ENCODE data around the gene PRIMA1.
"Not testable (repeated sequence)": the region's sequence is repeated elsewhere in the genome, so short reads cannot be mapped to it uniquely, and the experiment has no call there.

Gene PRIMA1

DNA sequence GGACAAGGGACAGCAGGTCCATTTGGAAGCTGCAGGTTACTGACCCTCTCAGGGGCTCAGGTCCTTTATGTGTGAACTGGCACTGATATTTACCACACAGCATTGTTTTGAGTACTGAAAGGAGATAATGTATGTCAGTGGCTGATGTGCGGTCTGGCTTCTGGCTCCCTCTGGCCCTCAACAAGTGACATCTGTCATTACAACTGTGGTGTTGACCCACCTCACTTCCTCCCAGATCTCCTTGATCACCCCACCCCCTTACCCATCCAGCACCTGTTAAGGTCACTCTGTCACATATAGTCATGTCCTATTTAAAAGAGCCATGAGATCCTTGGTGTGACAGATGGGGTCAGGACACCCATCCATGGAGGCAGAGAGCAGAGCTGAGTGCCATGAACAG, 22.7 kb upstream of the PRIMA1 start:
- no peak for ATAC-seq (replicated peaks; ENCODE audit: extremely low read depth, poor library complexity, severe bottlenecking)
- no peaks in the 10 kb centered on the region for H3K27me3 Mint-ChIP-seq

DNA sequence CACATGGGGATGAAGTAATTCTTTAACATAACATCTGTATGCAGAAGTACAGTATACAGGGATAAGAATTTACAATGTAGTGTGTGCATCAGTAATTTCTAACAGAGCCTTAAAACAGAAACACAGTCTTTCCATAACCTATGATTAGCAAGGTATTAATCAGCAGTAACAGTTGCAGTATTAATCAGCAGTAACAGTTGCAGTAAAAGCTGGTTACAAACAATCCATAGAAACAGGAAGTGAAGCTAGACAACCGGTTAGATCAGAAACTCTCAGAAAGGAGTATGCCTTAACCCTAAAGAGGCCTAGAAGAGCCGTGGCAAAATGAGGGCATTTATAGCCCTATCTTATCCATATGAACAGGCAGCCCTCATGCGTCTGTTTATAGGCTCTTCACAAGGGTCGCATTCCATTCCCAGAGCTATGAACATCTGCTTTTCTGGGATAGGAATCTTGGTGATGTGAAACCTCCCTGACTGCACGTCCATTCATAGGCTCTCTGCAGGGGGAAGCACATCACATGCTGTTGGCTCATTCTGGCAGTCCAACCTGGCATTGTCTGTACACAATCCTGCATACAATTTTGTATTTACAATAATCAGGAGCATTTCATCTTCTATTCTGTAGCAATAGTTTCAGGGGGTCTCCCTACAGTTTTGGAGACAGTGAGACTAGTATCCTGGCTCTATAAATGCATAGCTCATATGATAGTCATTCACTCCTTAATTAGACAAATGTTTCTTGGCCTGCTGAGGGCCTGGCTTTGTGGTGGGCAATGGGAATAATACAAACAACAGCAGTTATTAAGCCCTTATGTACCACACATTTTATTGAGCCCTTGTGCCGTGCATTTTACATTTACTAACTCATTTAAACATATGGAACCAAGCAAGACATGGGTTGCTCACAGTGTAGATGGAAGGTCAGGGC, 21.5 kb upstream of the PRIMA1 start:
- H3K36me3 Mint-ChIP-seq (ENCODE audit: insufficient read depth); H3K27me3 Mint-ChIP-seq; H3K27ac Mint-ChIP-seq (ENCODE audit: low read depth); H3K4me1 Mint-ChIP-seq; H3K9me3 Mint-ChIP-seq; DNase-seq (ENCODE audit: low spot score in 2 of 2); H3K4me3 Mint-ChIP-seq; ATAC-seq (replicated peaks; ENCODE audit: extremely low read depth, poor library complexity, severe bottlenecking): not testable (repeated sequence)

More for the DNA sequence above, 22.7 kb upstream of the PRIMA1 start:
- DNase-seq (ENCODE audit: low spot score in 2 of 2): no peak
- Mint-ChIP-seq H3K27ac (ENCODE audit: low read depth) (no peak overlapping the region), H3K4me1 (no peaks in the 10 kb centered on the region), H3K4me3 (no peak overlapping the region), H3K36me3 (ENCODE audit: insufficient read depth) (no peaks in the 10 kb centered on the region), H3K9me3 (peaks cover 15% of the 10 kb centered on the region)

DNA sequence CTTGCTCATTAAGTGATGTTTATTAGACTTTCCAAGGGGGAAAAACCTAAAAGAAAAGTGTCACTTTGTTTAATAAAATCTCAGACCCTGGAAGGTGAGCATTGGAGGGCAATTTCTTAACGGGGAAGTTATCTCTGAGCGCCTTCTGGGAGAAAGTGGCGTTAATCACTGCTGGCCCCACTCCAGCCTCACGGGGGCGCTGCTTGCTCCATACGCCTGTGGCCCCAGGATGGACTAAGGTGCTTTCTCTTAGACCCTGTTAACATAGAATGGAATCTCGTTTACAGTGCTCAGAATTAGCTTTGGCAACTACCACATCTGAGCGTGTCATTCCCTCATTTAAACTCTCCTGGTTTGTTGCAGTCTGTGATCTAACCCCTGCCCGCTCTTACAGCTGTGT, 16.4 kb upstream of the PRIMA1 start:
- no peak overlapping the region for H3K27ac Mint-ChIP-seq (ENCODE audit: low read depth)
- DNase-seq (ENCODE audit: low spot score in 2 of 2) (no peak), ATAC-seq (replicated peaks; ENCODE audit: extremely low read depth, poor library complexity, severe bottlenecking) (no peak)
- peaks cover 8% of the 10 kb centered on the region for H3K9me3 Mint-ChIP-seq
- H3K4me1 Mint-ChIP-seq: no peaks in the 10 kb centered on the region
- peaks cover 20% of the 10 kb centered on the region for H3K27me3 Mint-ChIP-seq
- H3K4me3 Mint-ChIP-seq: no peak overlapping the region
- H3K36me3 Mint-ChIP-seq (ENCODE audit: insufficient read depth): no peaks in the 10 kb centered on the region

DNA sequence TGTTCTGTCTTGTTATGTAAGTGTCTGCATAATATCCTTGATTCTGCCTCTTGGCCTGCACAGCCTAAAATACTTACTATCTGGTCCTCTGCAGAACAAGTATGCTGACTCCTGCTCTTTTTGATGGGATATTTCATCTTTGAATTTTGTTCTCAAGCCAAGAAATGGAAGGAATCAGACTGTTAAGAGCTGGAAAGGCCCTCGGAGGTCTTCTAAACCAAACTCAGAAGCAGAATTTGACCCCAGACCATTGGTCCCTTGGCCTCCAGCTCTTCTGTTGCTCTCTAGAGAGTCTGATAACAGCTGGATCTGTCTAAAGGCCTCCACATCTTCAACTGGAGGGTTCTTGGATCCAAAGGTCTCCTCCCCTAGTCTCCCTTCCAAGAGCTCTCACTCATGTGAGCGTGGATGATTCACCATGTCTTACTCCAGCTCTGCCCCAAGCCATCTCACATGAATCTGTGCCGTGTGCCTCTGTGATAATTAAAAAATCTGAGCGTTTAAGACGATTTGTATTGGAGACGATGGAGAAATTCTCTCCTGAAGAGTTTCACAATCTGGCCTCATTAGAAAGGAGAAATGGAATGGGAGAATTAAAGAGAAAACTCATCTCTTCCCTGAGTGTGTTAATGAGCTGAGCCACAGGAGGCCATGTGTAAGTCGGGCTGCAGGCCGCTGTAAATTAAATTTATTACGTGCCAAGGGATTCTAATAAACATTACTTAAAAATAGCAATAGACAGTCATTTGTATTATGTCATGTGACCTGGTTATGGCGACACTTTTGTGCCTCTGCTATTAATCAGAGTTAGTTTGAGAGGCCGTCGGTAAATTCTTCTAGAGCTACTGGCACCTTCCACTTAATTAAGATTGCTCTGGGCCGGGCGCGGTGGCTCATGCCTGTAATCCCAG, 15.4 kb upstream of the PRIMA1 start:
- Mint-ChIP-seq H3K4me1 (no peaks in the 10 kb centered on the region), H3K36me3 (ENCODE audit: insufficient read depth) (no peaks in the 10 kb centered on the region), H3K9me3 (peaks cover 8% of the 10 kb centered on the region), H3K4me3 (no peak overlapping the region), H3K27ac (ENCODE audit: low read depth) (no peak overlapping the region), H3K27me3 (peaks cover 30% of the 10 kb centered on the region)
- ATAC-seq (replicated peaks; ENCODE audit: extremely low read depth, poor library complexity, severe bottlenecking) (no peak), DNase-seq (ENCODE audit: low spot score in 2 of 2) (no peak)

DNA sequence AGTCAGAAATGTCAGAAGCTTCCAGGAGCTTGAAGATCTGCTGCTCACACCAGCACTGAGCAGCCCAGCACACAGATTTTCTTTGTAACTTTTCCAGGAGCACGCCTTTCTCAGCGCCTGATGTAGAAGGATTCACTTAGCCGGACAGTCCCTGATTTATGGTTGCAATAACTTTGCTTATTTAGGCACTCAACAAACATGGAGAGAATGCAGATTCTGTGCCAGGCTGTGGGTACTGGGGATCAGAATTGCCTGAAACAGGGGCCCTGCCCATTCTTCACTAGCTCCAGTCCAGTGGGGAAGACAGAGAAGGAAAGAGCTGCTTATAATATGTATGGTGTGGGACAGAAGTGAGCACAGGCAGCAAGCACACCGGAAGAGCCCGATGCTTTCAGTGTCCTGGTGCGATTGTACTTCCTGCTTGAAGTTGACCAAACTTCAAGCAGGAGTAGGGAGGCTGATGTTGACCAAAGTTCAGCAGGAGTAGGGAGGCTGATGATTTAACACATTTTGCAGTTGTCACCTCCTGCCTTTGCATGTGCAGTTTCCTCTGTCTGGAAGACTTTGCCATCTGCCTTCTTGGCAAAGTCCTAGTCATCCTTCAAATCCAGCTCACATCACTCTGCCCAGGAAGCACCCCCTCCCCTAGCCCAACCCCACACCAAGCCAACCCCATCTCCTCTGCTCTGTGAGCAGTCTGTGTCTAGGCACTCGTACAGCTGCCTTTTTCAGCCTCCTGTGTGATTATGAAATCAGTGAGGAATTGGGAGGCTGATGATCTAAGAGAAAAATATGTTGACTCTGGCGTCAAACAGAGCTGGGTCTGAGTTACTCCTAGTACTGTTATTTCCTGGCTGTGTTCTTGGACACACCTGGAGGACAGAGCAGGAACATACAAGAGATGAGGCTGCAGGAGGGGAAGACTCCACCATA, 12.0 kb upstream of the PRIMA1 start:
- H3K9me3 Mint-ChIP-seq: no peaks in the 10 kb centered on the region
- no peaks in the 10 kb centered on the region for H3K4me1 Mint-ChIP-seq
- H3K27me3 Mint-ChIP-seq: peaks cover 45% of the 10 kb centered on the region
- ATAC-seq (replicated peaks; ENCODE audit: extremely low read depth, poor library complexity, severe bottlenecking) (no peak), DNase-seq (ENCODE audit: low spot score in 2 of 2) (no peak)
- no peak overlapping the region for H3K4me3 Mint-ChIP-seq
- no peaks in the 10 kb centered on the region for H3K36me3 Mint-ChIP-seq (ENCODE audit: insufficient read depth)
- no peak overlapping the region for H3K27ac Mint-ChIP-seq (ENCODE audit: low read depth)

DNA sequence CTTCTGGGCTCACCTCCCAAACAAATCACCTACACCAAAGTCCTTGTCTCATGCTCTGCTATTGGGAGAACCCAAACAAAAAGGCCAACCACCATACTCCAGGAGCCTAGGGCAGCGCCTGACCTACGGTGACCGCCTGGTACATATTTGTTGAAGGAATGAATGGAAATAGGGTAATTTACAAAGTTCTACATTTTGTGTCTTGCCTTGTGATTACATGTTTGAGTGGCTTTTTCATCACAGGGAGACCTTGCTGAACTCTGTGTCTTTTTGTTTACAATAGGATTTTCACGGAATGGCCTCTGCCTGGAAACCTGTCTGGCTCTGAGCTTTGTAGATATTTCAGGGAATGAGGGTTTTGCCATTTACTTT, 11.3 kb upstream of the PRIMA1 start:
- H3K4me1 Mint-ChIP-seq: no peaks in the 10 kb centered on the region
- ATAC-seq (replicated peaks; ENCODE audit: extremely low read depth, poor library complexity, severe bottlenecking) (no peak), DNase-seq (ENCODE audit: low spot score in 2 of 2) (no peak)
- no peak overlapping the region for H3K27ac Mint-ChIP-seq (ENCODE audit: low read depth)
- peaks cover 47% of the 10 kb centered on the region for H3K27me3 Mint-ChIP-seq
- H3K4me3 Mint-ChIP-seq: no peak overlapping the region
- H3K9me3 Mint-ChIP-seq: no peaks in the 10 kb centered on the region
- no peaks in the 10 kb centered on the region for H3K36me3 Mint-ChIP-seq (ENCODE audit: insufficient read depth)

DNA sequence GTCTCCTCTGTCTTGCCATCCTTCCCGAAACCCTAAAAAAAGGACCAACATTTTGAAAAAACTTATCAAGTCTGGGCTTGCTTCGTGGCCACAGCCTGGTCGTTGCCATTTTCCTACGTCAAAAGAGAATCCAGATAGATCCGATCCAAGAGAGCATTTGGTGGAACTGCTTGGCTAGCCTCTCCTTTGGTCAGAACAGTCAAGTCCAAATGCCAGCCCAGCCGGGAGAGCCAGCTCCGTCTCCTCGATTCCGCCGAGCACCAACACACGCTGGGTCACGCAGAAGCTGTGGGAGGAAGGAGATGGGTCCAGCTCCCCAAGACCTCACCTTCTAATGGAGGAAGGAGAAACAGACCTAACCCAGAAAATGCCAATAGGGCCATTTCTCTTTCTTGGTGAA, 9.3 kb upstream of the PRIMA1 start:
- Mint-ChIP-seq H3K36me3 (ENCODE audit: insufficient read depth) (no peaks in the 10 kb centered on the region), H3K27me3 (peaks cover 67% of the 10 kb centered on the region), H3K4me1 (no peaks in the 10 kb centered on the region), H3K27ac (ENCODE audit: low read depth) (no peak overlapping the region), H3K4me3 (no peak overlapping the region), H3K9me3 (no peaks in the 10 kb centered on the region)
- ATAC-seq (replicated peaks; ENCODE audit: extremely low read depth, poor library complexity, severe bottlenecking) (no peak), DNase-seq (ENCODE audit: low spot score in 2 of 2) (no peak)

DNA sequence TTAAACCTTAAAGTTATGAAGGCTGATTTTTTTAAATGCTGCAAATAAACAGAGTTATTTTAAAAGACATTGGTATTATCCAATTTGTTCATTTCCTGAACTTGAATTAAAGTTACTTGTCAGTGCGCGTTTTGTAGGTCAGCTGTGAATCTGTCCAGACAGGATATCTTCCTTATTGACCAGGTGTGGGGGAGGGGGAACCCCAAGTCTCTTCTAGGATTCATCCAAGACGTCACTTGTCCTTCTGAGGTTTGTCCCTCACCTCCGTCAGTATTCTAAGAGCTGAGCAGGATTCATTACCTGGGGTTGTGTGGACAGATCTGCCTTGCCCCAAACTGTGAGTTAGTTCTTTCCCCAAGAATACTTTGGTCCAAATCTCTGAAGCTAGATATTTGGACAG, 8.8 kb upstream of the PRIMA1 start:
- Mint-ChIP-seq H3K36me3 (ENCODE audit: insufficient read depth) (no peaks in the 10 kb centered on the region), H3K4me3 (no peak overlapping the region), H3K27ac (ENCODE audit: low read depth) (no peak overlapping the region), H3K4me1 (no peaks in the 10 kb centered on the region), H3K9me3 (no peaks in the 10 kb centered on the region), H3K27me3 (peaks cover 72% of the 10 kb centered on the region)
- ATAC-seq (replicated peaks; ENCODE audit: extremely low read depth, poor library complexity, severe bottlenecking): no peak
- no peak for DNase-seq (ENCODE audit: low spot score in 2 of 2)

DNA sequence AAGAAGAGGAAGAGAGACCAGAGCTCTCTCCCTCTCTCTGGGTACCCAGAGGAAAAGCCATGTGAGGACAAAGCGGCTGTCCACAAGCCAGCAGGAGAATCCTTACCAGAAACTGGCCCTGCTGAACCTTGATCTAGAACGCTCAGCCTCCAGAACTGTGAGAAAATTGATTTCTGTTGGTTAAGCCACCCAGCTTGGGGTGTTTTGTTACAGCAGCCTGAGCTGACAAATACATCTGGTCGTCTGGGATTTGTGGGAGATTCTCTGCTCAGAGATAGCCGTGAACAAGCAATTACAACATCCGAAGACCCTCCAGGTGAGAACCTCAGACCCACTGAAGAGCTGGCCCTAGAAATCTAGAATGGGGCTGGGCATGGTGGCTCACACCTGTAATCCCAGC, 6.5 kb upstream of the PRIMA1 start:
- H3K36me3 Mint-ChIP-seq (ENCODE audit: insufficient read depth): no peaks in the 10 kb centered on the region
- ATAC-seq (replicated peaks; ENCODE audit: extremely low read depth, poor library complexity, severe bottlenecking) (no peak), DNase-seq (ENCODE audit: low spot score in 2 of 2) (no peak)
- H3K9me3 Mint-ChIP-seq: no peaks in the 10 kb centered on the region
- H3K4me3 Mint-ChIP-seq: no peak overlapping the region
- no peak overlapping the region for H3K27ac Mint-ChIP-seq (ENCODE audit: low read depth)
- H3K4me1 Mint-ChIP-seq: no peaks in the 10 kb centered on the region
- peaks cover 76% of the 10 kb centered on the region for H3K27me3 Mint-ChIP-seq

DNA sequence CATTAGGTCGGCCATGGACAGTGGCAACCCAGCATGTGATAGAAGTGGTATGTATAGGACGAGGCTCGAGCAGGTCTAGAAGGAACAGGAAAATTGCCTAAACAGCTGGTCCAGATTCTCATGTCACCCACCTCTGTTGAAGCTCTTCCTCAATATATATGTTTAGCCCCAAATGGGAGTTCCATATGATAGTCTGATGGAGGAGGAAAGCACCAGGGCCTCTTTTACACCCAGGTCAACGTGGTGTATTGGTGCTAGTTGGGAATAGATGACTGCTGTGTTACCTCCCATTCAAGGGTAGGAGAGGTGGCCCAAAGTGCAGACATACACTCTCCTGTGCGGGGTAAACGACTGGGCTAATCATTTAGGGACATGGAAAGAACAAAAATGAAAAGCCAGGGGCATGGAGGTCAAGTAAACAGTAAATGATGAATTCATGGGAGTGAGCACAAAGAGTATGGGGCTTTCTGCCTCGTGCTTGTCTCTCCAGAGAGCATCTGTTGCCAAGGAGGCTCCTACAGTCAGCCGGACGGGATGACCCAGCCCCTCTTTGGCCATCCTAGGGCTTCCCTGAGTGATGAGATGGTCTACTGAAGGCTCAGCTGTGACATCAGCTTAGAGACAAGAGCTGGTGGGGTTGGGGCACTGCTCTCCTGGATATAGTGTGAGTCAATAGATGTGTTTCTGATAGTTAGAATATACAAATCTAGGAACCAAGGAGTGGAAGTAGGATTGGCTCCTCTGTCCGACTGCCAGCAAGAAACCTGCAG, 5.5 kb upstream of the PRIMA1 start:
- Mint-ChIP-seq H3K36me3 (ENCODE audit: insufficient read depth) (no peaks in the 10 kb centered on the region), H3K4me1 (no peaks in the 10 kb centered on the region), H3K27me3 (peaks cover 75% of the 10 kb centered on the region), H3K27ac (ENCODE audit: low read depth) (no peak overlapping the region), H3K4me3 (no peak overlapping the region), H3K9me3 (no peaks in the 10 kb centered on the region)
- no peak for DNase-seq (ENCODE audit: low spot score in 2 of 2)
- ATAC-seq (replicated peaks; ENCODE audit: extremely low read depth, poor library complexity, severe bottlenecking): no peak

DNA sequence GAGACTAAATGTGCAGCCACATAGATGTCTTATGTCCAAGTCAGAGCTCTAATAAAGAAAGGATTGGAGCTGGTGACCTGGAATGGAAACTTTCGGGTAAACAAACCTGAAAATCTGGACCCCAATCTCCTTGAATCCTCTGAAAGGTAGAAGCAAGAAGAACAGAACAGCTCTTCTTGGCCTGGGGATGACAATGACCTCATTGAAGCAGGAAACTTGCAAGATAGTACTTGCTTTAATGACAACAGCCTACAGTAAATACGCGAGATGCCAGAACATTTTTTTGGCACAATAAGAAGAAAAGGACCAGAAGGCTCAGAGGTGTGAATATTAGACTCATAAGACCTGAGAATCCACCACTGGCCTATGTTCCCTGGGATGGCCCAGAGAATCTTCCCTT, 4.1 kb upstream of the PRIMA1 start:
- Mint-ChIP-seq H3K4me3 (no peak overlapping the region), H3K27ac (ENCODE audit: low read depth) (no peak overlapping the region), H3K27me3 (peaks cover 73% of the 10 kb centered on the region), H3K4me1 (no peaks in the 10 kb centered on the region), H3K9me3 (no peaks in the 10 kb centered on the region), H3K36me3 (ENCODE audit: insufficient read depth) (no peaks in the 10 kb centered on the region)
- DNase-seq (ENCODE audit: low spot score in 2 of 2): no peak
- no peak for ATAC-seq (replicated peaks; ENCODE audit: extremely low read depth, poor library complexity, severe bottlenecking)

Data from central memory CD8-positive, alpha-beta T cell (primary cell).